Vagina (tissue), 2 donors: Measurements from ENCODE around the gene SKAP1.

Experiments used
- CTCF ChIP-seq, 3 experiments: fragments of 450-650 bp in 2 of 3; fragments of 200-600 bp in 1 of 3; sonication (generic) in 1 of 3; IDR thresholded peaks; one replicate each; pipeline ENCODE4 v1.5.1; 2017 to 2019; ENCODE audit warnings: antibody characterized with exemption in 3 of 3, mild to moderate bottlenecking in 2 of 3, moderate library complexity in 2 of 3
- POLR2A ChIP-seq, 2 donors: fragments of 450-650 bp; IDR thresholded peaks; one replicate each; pipeline ENCODE4 v1.6.1; 2017; ENCODE audit warnings: antibody characterized with exemption in 2 of 2, mild to moderate bottlenecking in 2 of 2, moderate library complexity in 2 of 2

GRCh38 chr17:48307814-48308411 lies 122.1 kb downstream of the SKAP1 start:
- TF ChIP-seq POLR2A (IDR thresholded peaks at IDR 0.05), result no peak
- peak in 2 of 3 experiments; percentile 27 to 38 for TF ChIP-seq CTCF (IDR thresholded peaks at IDR 0.05)
